Tongue (tissue), 2 donors: ENCODE measurements around the gene ATP2A1. TPM values are rescaled to one million over a fixed set of nuclear protein-coding genes. Genes with fewer than 3 reads are reported as not detected.

Source experiments
- DNase-seq: peaks from one replicate; pipeline ENCODE4 v3.0.0-alpha.2; 2015
- total RNA-seq: library from RNA; depleted of rRNA; stranded (reverse); fragments of >200 nt; gene quantifications from one replicate; pipeline ENCODE4 v1.2.3, GENCODE V29; 2014

Gene ATP2A1
- 850 TPM for total RNA-seq

DNA sequence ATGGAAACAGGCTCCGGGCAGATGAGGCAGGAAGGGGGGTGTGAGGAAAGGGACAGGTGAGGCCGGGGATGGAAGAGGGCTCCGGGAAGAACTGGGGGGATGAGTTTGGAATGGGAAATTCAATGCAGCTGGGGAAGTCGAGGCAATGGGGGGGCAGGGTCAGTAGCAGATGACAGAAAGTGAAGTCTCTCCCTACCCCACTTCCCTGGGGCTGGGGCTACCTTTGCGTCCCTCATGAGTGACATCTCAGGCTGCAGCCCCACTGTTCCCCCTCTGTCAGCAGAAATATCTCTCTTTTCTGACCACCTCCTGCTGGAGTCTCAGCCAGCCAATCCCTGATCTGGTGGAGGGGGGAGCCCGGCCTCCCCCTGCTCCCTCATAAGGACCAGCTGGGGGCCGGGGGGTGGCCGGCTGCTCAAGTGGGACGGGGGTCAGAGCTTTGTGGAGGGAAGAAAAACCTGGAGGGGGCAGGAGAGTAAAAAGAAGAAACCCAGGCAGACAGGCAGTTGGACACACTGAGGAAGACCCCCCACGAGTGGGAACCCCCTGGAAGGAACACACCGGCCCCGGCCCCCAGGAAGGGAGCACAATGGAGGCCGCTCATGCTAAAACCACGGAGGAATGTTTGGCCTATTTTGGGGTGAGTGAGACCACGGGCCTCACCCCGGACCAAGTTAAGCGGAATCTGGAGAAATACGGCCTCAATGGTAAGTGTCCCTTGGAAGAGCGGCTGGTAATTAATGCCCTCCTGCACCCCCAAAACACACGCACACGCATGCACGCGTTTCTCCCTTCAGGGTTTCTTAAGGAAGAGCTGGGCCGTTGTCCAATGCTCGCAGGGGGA lies at the start of gene ATP2A1:
Gene ATP2A1 (plus strand): TSS at position 406 of the 844 bp plus-strand sequence. CDS start 184 bp downstream, at position 590.
- DNase-seq, result peak; percentile 74

- DNase-seq, result no peak
Measured at GRCh38 chr16:28829747-28830146, 48.5 kb upstream of the ATP2A1 start.

DNA sequence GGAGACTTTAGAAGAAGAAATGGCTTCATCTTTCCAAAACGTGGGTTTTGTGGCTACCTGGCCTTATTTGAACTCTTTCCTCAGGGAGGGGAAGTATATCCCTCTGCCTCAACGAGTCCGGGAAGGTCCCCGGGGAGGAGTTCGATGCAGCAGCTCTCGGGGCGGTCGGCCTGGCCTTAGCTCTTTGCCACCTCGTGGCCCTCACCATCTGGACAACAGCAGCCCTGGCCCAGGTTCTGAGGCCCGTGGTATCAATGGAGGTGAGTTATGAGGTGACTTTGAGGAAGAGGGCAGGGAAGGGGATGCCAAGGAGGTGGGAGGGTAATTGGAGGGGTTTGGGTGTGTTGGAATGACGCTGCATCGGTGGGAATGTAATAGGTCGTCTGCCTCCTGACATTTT lies 47.8 kb upstream of the ATP2A1 start:
- no peak for DNase-seq

DNA sequence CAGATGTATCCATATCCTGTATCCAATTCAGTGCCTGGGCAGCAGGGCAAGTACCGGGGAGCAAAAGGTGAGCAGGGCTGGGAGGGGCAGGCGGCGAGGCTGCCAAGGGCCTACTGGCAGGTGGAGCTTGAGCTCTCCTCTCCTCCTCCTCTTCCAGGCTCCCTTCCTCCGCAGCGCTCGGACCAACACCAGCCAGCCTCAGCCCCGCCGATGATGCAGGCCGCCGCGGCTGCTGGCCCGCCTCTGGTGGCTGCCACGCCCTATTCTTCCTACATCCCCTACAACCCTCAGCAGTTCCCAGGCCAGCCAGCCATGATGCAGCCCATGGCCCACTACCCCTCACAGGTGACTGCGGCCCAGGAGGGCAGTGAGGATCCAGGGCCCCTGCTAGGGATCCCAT lies 43.9 kb upstream of the ATP2A1 start:
- DNase-seq, result no peak

DNA sequence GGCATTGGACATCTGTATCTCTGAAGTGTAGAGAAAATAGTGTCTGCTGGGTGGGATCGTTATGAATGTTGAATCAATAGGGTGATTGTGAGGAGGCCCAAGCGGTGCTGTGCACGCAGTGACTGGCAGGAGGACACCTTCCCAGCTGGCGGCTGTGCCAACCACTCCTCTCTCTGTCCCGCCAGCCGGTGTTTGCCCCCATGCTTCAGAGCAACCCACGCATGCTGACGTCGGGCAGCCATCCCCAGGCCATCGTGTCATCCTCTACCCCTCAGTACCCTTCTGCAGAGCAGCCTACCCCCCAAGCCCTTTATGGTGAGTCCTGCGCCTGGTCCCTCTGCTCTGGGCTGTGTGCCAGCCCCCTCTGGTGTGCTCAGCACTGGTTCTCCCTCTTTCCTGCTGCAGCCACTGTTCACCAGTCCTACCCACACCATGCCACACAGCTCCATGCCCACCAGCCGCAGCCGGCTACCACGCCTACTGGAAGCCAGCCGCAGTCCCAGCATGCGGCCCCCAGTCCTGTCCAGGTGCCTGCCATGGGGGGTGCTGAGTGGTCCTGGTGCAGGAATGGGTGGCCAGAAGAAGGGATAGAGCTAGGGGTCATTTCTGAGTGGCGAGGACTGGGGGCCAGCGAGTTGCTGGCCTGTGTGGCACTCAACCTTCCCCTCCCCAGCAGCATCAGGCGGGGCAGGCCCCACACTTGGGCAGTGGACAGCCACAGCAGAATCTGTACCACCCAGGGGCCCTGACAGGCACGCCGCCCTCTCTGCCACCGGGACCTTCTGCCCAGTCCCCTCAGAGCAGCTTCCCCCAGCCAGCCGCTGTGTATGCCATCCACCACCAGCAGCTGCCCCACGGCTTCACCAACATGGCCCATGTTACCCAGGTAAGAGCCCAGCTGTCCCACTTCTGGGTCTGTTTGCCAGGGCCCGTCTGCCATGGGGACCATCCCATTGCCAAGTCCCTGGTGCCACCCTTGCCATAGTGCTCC lies 43.1 kb upstream of the ATP2A1 start:
- no peak for DNase-seq

DNA sequence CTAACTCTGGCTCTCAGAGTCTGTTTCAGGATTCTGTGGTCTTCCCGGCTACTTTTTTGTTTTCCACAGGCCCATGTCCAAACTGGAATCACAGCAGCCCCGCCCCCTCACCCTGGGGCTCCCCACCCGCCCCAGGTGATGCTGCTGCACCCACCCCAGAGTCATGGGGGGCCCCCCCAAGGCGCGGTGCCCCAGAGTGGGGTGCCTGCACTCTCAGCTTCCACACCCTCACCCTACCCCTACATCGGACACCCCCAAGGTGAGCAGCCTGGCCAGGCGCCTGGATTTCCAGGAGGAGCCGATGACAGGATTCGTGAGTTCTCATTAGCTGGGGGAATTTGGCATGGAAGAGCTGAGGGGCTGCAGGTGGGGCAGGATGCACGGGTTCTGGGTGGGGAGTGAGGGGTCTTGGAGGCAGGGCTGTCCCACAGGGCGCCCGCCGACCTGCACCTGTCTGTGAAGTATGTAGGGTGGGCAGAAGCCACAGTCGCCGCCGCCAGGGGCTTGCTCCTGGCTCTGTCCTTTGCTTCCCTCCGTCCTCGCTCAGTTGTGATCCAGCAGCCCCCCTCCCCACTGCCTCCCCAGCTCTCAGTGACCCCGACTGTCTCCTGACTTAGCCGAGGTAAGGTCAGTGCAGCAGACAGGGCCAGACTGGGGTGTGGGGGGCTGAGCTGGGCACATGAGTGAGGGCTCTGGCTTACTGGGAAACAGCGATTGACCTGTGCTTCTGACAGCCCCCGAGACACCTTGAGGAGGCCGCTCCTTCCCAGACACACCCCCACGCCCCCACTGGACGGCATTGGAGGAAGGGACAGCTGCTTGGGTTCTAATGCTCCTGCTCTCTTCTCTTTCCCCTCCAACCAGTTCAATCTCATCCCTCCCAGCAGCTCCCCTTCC lies 42.2 kb upstream of the ATP2A1 start:
- DNase-seq, result no peak

- no peak for DNase-seq
Measured at GRCh38 chr16:28836761-28837064, 41.6 kb upstream of the ATP2A1 start.

DNA sequence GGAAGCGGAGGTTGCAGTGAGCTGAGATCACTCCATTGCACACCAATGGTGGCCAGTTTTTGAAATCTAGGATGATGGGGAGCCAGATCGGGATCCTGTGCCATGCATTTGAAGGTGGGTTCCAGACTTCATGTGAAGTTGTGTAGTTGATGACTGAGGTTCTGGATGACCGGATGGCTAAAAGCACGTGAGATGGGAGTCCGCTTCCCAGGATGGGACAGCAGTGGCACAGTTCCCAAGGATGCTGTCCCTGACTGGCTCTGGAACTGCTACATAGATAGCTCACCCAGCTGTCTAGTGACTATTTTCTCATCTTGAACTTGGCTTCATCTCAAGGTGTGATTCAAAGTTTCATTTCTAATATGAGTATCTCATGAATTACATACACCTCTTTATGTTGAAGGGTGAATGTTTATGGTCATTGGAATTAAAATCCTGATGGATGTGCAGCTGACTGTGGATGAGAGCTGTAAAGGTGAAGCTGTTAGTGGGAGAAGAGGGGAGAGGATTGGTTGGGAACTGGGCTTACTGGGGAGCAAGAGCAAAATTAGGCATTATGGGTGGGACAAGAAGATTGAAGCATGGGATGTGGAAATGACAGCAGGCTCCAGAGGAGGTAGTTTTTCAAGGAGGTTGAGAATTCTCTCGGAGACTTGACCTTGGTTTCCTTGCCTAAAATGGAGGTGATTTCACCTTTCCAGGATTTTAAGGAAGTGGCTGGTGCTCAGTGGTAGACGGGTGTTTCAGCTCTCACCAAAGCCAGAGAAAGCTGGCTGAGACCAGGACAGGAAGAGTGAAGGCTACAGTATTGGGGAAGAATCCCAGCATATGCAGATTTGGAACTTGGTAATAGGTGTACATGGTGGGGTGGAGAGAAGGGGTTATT lies 40.4 kb upstream of the ATP2A1 start:
- no peak for DNase-seq

DNA sequence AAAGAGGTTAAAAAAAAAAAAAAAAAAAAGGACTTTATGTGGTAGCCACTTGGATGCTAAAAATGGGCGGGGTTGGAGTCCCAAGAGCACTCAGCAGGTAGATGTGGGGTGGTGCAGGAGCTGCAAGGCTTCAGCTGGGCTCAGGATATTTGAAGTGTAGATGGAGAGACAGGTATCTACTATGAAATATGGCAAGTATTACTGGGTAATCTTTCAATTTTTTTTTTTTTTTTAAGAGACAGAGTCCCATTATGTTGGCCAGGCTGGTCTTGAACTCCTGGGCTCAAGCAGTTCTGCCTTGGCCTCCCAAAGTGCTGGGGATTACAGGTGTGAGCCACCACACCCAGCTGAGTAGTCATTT lies 39.8 kb upstream of the ATP2A1 start:
- DNase-seq, result no peak

DNA sequence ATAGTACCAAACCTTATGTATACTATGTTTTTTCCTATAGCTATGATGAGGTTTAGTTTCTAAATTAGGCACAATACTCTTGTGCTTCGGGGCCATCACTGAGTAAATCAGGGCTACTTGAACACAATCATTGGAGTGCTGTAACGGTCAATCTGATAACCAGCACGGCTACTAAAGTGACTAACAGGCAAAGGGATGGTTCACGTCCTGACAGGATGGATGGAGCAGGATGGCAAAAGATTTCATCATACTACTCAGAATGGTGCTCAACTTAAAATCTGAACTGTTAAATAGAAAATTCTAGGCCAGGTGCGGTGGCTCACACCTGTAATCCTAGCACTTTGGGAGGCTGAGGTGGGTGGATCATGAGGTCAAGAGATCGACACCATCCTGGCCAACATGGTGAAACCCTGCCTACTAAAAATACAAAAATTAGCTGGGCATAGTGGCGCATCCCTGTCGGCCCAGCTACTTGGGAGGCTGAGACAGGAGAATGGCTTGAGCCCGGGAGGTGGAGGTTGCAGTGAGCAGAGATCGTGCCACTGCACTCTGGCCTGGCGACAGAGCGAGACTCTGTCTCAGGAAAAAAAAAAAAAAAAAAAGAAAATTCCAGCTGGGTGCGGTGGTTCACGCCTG lies 39.2 kb upstream of the ATP2A1 start:
- no peak for DNase-seq

- no peak for DNase-seq
Measured at GRCh38 chr16:28839899-28840298, 38.4 kb upstream of the ATP2A1 start.

DNA sequence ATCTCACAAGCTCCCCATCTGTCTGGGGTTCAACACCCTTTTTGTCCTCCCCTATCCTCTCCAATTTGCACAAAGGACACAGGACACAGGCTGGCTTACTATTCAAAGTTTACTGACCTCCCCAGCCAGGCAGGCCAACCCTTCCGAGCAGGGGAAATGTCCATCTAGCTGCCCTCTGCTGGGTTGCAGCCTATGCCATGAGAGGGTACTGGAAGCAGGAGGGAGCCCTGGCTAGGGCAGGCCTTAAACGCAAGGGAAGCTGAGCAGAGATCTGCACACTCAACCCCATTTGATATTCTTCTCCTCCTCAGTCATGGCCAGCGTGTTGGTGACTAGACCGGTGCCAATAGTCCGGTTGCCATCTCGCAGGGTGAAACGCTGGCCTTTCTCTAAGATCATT lies 35.6 kb upstream of the ATP2A1 start:
- DNase-seq, result no peak

DNA sequence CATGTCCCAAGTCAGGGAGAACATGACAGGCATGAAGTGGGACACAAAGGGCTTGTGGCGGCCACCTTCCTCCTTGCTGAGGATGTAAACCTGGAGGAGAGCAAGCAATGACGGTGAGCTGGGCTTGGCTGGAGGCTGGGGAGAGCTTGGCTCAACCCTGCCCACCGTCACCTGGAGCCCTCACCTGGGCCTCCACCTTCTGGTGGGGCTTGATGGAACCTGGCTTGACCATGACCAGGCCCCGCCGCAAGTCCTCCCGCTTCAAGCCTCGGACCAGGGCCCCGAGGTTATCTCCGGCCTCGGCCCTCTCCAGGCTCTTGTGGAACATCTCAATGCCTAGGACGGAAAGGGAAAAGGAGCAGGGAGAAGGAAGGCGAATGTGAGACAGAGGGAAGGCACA lies 34.5 kb upstream of the ATP2A1 start:
- no peak for DNase-seq

DNA sequence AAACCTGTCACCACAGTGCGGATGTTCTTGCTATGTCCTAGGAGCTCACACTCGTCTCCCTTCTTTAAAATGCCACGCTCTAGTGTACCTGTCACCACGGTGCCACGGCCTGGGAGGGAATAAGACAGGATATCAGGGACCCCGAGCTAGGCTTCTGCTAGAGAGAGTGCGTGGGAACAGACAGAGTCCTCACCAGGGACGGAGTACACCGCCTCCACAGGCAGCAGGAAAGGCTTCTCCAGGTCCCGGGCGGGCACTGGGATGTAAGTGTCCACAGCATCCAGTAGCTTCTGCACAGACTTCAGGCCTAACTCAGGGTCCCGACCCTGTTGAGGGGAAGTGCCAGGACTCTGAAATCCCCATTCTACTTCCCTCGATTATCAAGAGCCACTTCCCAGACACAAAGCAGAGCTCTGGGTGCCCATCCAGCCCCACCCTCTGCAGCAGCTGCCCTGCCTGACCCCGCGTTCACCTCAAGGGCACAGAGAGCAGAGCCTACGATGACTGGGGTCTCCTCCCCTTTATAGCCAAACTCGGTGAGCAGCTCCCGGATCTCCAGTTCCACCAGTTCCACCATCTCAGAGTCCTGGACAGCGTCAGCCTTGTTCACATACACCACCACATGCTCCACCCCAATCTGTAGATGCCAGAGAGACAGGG lies 33.9 kb upstream of the ATP2A1 start:
- no peak for DNase-seq

- DNase-seq, result no peak
Measured at GRCh38 chr16:28845293-28845692, 33.0 kb upstream of the ATP2A1 start.

GRCh38 chr16:28845761-28846079 lies 32.6 kb upstream of the ATP2A1 start:
- no peak for DNase-seq

DNA sequence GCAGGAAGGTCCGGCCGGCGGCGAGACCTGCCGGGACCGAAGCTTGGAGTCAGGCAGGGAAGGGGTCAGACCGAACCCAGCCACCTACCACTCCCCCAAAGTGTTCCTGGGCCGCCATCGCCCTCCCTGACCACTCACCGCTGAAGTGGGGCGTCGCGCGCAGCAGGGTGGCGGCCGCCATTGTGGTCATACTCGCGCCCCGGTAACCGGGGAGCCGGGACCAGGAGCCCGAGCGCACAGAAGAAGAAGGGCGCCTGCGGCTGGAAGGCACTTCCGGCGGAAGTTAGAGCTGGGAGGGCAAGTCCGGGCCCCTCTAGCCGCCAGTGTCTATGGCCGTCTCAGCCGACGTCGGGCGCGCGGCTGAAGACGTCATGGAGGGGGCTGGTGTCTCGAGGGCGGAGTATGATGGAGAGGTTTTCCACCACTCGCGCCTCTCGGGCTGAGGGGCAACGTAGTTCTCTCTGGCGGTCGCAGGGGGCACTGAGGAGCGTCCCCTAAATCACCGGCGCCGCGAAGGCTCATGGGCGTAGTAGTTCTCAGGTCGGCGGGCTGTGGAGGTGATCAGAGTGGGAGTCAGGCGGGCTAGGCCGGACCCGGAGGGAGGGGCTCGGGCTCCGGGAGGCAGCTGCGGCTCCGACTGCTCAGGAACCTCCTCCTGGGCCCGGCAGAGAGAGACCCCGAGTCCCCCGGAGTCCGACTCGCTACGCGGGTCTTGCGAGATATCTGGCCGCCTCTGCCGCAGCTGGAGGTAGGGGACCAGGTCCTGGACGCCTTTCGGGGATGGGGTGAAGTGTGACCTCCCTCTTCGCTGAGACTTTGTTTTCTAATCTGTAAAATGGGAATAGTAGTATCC lies 32.0 kb upstream of the ATP2A1 start, which contains the start of gene TUFM:
Gene TUFM (minus strand): TSS at position 269 of the 853 bp plus-strand sequence. CDS start 79 bp downstream, at position 190.
- peak; percentile 99 for DNase-seq

GRCh38 chr16:28846933-28847273 lies 31.4 kb upstream of the ATP2A1 start:
- no peak for DNase-seq

GRCh38 chr16:28858421-28858820 lies 19.9 kb upstream of the ATP2A1 start:
- no peak for DNase-seq
